ENCODE results near the gene TRIP6.

TRIP6 gene

GRCh38 chr7:100874577-100875355 lies 7.6 kb downstream of the TRIP6 start, which contains the start of gene SRRT:
TSS of gene SRRT (plus strand) at chr7:100875103. CDS start at chr7:100875591, 488 bp downstream.
- peak; percentile 99 for DNase-seq

- DNase-seq, result no peak
These were observed 8.2 kb downstream of the TRIP6 start for GRCh38 chr7:100875356-100875751.

- DNase-seq, result no peak
These were observed 10.8 kb downstream of the TRIP6 start for GRCh38 chr7:100878013-100878412.

- no peak for DNase-seq
These were observed 11.5 kb downstream of the TRIP6 start for GRCh38 chr7:100878685-100879084.

- peak; percentile 47 for DNase-seq
These were observed 12.6 kb downstream of the TRIP6 start for GRCh38 chr7:100879685-100880261.

- DNase-seq, result no peak
These were observed 13.5 kb downstream of the TRIP6 start for GRCh38 chr7:100880645-100881044.

GRCh38 chr7:100881136-100881535 lies 13.9 kb downstream of the TRIP6 start:
- no peak for DNase-seq

- no peak for DNase-seq
These were observed 15.0 kb downstream of the TRIP6 start for GRCh38 chr7:100882201-100882600.

GRCh38 chr7:100882785-100883526 lies 15.8 kb downstream of the TRIP6 start:
- DNase-seq, result no peak

- no peak for DNase-seq
These were observed 17.7 kb downstream of the TRIP6 start for GRCh38 chr7:100884736-100885439.

- no peak for DNase-seq
These were observed 18.4 kb downstream of the TRIP6 start for GRCh38 chr7:100885440-100886141.

- no peak for DNase-seq
These were observed 19.2 kb downstream of the TRIP6 start for GRCh38 chr7:100886142-100886935.

- no peak for DNase-seq
These were observed 19.8 kb downstream of the TRIP6 start for GRCh38 chr7:100886936-100887515.

GRCh38 chr7:100887516-100888290 lies 20.5 kb downstream of the TRIP6 start:
- no peak for DNase-seq

GRCh38 chr7:100888291-100888987 lies 21.3 kb downstream of the TRIP6 start:
- no peak for DNase-seq

GRCh38 chr7:100888988-100889750 lies 22.0 kb downstream of the TRIP6 start, which contains the start of gene UFSP1:
TSS of gene UFSP1 (minus strand) at chr7:100889715. CDS start at chr7:100889271, 444 bp downstream.
- peak; percentile 93 for DNase-seq

GRCh38 chr7:100890653-100891567 lies 23.7 kb downstream of the TRIP6 start:
- peak; percentile 69 for DNase-seq

All from retina (tissue), 1 donor.